ENCODE data around the gene FAM83D. TPM values are rescaled to one million over a fixed set of nuclear protein-coding genes. Genes with fewer than 3 reads are reported as not detected.
A peak's percentile ranks its signal among the peaks of the same experiment; 100 is the strongest.

Gene FAM83D
- total and polyA plus RNA-seq, 2 of the 8 experiments (the other 6 are each of a cell fraction or from before 2014, with no cell fraction given): 60.9 to 62.6 TPM

- TF ChIP-seq TEAD4 (IDR thresholded peaks at IDR 0.05; ENCODE audit: low read depth, low read length) (0 out of 2 replicates have a peak, but pooled peaks have one; percentile 13), CHD1 (IDR thresholded peaks at IDR 0.05; ENCODE audit: low read depth, low read length) (no peak), CBX8 (IDR thresholded peaks at IDR 0.05; ENCODE audit: borderline replicate concordance, low read depth, low read length) (no peak), CHD7 (IDR thresholded peaks at IDR 0.05; ENCODE audit: insufficient replicate concordance, low read length) (no peak)
Measured at GRCh38 chr20:38878866-38879265, 47.4 kb upstream of the FAM83D start (continued).
